ENCODE results near the gene CYP27C1.

GRCh38 chr2:127193967-127194280, 26.2 kb downstream of the CYP27C1 start:
- no peak for TF ChIP-seq CTCF (IDR thresholded peaks at IDR 0.05)
- no peak for TF ChIP-seq POLR2A (IDR thresholded peaks at IDR 0.05)
